Stimulated activated CD4-positive, alpha-beta T cell treated with anti-CD3 and anti-CD28 coated beads, Interleukin-15, amount 100 ng/mL, for 24 hours (primary cell): Measurements from ENCODE around the gene TFDP1.

ENCODE experiments used
- DNase-seq: peaks from one replicate; pipeline ENCODE4 v3.0.0-alpha.2; 2020

The TFDP1 gene

DNA sequence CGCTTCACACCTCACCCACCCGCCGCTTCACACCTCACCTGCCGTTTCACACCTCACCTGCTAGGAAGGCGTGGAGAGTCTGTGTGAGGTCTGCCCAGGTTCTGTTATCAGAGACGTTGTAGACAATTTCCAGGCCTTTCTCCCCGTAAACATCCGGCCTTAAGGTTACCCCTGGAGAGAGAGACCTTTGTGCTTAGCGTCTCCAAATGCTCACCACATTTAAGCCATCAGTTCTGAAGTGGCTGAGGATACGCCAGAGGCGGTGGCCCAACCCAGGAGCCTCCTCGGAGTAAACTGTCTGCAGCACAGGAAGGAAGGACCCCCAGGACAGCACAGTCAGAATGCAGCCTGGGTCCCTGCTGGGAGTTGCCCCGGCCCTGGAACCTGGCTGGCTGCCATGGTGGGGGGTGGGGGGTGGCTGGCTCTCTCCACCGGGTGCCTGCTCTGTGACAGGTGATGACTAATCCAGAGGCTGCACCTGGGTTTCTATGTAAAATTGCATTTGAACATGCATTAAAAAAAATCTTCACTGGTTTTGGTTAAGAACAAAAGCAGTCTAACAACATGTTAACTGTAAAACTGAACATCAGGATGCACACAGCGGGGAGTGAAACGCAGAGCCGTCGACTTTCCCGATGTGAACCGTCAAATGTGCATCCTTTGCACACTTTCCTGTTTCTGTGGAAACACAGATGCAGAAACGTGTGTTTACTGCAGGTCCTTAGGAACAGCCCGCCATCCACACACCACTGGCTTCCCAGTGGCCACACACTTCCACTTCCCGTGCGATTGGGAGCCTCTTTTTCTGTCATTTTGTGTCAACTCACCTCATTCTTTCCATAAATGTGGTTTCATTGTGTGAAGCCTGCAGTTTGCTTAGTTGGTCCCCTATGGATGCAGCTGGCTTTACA lies 69.0 kb downstream of the TFDP1 start:
- DNase-seq: no peak

DNA sequence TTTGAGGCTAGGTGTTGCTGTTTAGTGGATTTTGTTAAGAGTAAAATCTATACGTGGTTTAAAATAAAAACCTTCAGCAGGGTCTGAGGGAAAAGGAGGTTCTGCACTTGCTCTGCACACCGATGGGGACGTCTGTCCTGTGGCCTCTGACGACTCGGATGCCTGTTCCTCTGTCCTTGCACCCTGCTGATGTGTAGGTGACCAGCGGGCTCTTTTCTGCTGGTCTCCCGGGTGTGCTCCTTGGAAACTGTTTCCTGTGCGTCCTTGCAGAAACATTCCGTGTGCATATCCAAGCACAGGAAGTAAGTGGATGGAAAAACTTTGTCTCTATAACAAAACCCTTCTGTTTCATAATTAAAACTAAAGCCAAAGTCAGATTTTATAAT lies 69.6 kb downstream of the TFDP1 start:
- DNase-seq: no peak

DNA sequence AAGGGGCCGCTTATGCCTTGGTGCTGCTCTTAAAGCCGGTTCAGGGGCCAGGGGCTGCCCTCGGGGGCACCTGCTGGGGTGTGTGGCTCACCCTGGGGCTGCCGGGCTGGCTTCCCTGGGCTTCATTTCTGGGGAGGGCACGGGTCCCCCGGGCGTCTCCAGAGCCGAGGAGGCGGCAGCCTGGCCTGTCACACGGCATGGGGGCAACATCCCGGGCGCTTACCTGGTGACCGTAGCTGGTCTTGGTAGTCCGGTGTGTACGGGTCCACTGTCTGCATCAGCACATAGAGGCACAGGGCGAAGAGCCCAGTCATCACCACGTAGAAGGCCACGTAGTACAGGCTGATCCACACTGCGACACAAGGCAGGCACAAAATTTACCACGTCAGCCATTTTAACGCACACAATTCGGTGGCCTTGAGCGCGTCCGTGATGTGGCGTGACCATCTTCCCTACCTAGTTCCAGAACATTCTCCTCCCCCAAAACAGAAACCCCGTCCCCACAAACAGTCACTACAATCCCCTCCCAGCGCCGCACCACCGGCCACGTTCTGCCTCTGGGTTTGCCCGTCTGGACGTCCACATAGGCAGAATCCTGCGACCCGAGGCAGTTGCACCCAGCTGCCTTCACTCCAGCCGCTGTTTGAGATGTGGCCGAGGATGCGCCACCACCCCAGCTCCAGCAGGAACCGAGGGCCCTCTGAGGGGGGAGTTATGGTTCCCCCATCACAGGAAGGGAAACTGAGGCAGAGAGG lies 70.2 kb downstream of the TFDP1 start:
- no peak for DNase-seq

DNA sequence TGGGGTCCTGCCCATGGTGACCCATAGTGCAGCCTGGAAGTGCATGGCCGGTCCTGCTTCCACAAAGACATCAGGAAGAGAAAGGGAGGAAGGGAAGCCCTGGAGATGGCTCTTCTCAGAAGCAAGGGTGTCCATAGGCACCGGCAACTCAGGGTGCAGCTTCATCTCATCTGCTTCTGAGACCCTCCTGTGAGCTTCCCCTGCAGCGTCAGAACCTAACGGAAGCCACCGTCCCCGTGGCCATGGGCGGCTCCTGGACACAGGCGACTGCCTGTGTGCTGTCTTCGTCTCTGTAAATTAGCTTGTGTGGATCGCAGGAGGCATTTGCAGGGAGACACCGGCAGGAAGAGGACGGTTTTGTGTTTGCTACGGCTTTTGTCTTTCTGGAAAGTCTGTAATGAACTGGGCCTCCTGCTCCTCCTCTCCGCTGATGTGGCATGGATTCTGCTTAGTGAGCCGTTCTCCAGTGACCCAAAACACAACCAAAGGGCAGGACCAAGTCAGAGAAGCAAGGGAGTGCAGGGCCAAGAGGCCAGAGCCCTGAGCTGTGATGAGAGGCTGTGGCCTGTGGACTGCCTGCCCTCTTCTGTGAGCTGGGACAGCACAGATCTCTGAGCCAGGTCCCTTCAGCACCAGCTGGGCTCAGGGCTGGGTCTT lies 70.9 kb downstream of the TFDP1 start:
- DNase-seq: no peak

DNA sequence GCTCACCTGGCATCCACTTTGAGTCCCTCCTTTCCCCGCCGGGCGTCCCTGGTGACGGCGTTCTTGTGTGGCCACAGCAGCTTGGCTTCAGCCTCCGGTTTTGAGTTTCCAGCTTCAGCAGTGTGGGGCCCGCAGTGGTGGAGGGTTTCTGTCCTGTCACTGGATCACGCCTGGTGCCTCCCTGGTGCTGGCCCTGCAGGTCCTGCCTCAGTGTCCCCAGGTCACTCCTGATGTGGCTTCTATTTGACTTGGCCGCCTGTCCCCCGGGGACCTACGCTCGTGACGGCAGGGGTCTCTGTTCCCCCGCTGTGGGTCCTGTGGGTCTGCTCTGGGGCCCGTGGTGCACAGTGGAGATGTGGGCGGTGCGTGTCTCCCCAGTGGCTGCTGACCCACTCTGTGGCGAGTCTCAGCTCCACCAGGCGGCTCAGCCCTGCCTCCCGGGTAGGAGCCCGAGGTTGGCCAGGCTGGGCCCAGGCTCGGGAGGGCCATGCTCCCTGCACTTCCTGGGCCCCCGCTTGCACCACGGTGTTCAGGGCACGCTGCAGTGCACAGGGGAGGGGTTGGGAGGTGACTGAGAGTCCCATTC lies 71.5 kb downstream of the TFDP1 start:
- no peak for DNase-seq

DNA sequence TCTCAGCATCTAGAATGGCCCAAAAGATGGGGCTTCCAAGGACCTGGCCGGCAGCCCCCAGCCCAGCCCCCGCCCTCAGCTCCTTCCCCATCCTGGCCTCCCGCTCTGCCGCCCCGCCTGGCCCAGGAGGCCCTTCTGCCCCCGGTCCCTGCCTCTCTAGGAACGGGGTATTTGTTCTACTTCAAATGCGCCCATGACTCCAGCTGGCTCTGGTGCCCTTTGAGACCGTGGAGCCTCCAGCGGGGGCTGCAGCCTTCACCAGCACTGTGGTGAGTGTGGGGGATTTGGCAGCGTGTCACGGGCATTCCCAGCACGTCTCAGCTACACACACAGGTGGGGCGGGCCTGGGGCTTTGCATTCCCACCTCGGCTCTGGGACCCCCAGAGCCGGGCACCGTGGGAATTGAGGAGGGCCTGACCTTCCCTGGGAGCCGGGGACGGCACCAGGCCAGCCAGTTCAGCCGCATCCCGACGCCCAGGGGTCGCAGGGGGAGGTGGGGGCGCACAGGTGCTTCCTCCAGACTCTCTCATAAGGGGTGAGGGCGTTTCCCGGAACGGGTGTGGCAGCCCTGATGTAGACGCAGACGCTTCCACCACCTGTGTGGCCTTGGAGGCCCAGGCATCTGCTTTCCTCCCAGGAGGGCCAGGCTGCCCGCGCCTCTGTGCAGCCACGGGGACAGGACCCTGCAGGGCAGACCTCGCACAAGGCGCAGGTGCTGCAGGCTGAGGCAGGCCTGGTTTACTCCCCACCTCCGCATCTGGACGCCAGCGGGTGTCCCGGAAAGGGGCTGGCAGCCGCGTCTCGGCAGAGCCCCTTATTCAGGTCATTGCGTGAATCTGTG lies 72.5 kb downstream of the TFDP1 start:
- DNase-seq: no peak

DNA sequence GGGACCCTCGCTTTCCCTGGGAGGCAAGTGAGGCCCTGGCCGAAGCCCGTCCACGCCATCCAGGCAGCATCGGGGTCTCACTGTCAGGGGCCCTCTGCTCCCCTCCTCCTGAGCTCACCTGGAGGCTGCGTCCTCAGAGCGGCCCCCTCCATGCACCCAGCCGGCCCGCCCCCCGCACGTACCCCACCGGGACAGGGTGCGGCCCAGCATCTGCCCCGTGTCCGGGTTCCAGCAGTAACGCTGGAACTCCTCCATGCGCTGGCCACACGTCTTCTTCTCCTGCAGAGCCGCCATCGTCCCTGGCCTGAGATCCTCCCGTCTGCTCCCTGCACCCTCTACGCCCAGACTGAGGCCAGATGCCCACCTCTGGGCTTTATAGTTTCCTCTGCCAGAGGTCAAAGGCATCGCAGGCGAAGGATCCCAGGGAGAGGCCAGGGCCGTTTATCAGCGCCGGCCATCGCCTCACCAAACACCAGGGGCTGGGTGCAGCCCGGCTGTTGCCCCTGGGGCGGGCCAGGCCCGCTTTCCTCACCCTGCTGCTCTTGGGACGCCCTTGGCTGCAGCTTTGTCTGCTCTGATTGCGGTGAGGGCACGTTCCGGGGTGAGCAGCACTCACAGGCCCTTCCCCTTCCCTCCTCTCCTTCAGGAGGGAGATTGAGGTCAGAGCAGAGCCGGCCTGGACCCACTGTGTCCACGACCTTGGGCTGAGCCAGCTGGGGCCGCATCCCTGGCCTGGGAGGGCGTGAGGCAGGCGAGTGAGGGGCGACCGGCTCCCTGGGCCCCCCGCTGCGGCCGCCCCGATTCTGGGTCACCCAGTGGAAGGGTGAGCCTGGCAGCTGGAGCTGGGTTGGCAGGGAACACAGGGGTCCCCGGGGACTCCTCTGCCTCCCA lies 73.5 kb downstream of the TFDP1 start, which contains the start of gene ATP4B:
Gene ATP4B (minus strand): TSS at position 348 of the 891 bp plus-strand sequence. CDS start 54 bp downstream, at position 294.
- DNase-seq: no peak

DNA sequence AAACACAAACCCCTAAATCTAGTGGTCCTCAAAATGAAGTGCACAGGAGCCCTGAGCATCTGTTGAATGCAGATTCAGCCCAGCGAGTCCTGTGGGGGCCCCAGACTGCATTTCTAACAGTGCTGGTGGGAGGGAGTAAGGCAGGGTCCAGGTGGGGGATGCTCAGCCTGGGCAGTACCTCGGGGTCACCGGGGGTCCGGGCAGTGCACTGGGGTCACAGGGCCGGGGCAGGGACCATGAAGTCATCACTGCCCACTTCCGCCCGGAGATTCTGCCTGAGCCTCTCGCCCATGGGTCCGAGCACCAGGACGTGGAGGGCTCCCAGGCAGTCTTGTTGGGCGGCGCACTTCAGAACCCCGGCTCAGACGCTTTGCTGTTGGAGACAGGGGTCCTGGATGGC lies 74.3 kb downstream of the TFDP1 start:
- no peak for DNase-seq

DNA sequence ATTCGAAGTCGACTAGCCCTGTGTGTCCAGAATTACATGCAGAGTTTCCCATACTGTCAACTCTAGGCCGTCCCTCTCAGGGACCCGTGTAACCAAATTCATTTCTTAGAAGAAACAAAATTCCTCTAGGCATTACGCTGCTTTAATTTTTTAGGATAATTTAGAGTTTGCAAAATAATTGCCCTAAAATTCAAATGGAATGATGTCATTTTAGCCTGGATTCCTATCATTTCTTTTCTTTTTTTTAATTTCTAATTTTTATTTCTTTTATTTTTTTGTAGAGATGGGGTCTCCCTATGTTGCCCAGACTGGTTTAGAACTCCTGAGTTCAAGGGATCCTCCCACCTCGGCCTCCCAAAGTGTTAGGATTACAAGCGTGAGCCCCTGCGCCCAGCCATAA lies 74.8 kb downstream of the TFDP1 start:
- no peak for DNase-seq

DNA sequence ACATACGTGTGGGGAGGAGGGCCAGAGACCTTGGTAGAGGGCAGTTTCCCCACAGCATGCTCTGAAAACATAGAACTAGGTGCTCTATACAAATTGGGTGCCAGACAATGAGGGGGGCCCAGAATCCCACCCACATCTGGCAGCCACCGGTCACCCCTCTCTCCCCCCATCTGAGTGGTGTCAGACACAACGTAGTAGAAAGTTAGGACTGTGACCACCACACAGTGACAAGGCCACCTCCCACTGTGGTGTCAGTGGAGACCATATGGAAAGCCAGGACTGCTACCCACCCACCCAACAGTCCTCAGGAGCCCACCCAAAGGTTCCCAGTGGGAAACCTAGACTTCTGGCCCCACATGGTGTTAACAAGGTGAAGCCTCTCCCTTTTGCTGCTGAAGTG lies 75.5 kb downstream of the TFDP1 start:
- DNase-seq: no peak

DNA sequence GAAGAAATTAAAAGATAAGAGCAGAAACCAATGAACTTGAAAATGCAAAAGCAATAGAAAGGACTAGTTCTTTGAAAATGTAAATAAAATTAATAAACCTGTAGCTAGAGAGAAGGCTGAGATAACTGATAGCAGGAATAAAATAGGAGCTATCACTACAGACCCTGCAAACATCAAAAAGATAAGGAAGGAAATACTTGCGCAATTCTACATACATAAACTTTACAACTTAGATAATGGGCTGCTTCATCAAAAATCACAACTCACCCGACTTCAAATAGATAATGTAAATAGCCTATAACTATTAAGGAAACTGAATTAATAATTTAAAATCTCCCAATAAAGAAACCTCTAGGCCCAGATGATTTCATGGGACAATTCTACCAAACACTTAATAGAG lies 77.0 kb downstream of the TFDP1 start:
- no peak for DNase-seq

DNA sequence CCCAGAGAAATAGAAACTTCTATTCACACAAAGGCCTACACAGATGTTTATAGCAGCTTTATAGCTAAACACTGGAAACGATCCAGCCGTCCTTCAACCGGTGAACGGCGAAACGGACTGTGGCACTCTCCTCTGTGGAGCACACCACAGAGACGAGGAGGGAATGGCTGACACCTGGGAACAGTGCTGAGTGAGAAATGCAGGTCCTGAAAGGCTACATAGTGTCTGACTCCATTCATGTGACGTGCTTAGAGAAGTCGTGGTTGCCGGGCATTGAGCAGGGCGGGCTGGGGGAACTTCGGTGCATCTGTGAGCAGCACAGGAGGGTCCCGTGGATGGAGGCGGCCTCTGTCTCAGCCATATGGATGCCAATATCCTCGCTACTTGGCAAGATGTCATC lies 79.4 kb downstream of the TFDP1 start:
- DNase-seq: no peak

DNA sequence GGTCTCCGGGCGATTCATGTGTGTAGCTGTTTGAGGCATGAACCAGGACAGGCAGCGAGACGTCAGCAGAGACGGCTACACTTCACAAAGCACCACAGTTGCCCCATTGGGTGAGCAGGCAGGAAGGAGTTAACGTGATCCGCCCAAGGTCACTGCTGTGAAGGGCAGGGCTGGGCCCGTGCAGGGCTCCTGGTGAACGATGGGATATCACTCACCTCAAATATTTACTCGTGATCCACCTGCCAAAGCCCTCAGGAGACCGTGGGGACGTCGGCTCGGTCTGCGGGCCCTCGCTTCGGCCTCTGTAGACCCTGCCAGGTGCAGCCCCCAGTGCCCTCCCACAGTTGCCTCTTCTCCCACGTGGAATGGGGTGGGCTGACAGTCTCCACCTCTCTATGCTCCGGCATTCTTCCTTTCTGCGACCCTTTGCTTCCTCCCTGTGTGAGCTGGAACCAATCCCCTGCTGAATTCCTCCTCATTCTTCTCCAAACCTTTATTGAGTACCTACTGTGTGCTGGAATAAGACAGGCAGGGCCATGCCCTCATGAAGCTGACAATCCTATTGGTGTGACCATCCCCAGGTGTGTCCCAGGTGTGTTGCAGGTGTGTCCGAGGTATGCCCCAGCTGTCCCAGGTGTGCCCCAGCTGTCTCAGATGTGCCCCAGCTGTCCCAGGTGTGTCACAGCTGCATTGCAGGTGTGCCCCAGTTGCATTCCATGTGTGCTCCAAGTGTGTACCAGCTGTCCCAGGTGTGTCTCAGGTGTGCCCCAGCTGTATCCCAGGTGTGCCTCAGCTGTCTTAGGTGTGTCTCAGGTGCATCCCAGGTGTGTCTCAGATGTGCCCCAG lies 80.4 kb downstream of the TFDP1 start:
- no peak for DNase-seq

DNA sequence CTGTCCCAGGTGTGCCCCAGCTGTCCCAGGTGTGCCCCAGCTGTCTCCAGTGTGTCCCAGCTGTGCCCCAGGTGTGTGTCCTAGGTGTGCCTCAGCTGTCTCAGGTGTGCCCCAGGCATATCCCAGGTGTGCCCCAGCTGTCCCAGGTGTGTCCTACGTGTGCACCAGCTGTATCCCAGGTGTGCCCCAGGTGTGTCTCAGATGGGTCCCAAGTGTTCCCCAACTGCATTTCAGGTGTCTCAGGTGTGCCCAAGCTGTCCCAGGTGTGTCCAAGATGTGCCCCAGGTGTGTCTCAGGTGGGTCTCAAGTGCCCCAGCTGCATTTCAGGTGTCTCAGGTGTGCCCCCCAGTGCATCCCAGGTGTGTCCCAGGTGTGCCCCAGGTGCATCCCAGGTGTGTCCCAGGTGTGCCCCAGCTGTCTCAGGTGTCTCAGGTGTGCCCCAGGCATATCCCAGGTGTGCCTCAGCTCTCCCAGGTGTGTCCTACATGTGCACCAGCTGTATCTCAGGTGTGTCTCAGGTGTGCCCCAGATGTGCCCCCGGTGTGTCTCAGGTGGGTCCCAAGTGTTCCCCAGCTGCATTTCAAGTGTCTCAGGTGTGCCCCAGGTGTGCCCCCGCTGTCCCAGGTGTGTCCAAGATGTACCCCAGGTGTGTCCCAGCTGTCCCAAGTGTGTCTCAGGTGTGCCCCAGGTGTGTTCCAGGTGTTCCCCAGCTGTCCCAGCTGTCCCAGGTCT lies 81.2 kb downstream of the TFDP1 start:
- no peak for DNase-seq

DNA sequence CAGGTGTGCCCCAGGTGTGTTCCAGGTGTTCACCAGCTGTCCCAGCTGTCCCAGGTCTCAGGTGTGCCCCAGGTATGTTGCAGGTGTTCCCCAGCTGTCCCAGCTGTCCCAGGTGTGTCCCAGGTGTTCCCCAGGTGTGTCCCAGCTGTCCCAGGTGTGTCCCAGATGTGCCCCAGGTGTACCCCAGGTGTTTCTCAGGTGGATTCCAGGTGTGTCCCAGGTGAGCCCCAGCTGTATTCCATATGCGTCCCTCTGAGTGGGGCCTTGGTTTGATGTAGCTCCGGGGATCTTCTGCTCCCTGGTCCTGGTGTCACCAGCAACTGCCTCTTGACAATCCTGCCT lies 81.7 kb downstream of the TFDP1 start:
- no peak for DNase-seq

DNA sequence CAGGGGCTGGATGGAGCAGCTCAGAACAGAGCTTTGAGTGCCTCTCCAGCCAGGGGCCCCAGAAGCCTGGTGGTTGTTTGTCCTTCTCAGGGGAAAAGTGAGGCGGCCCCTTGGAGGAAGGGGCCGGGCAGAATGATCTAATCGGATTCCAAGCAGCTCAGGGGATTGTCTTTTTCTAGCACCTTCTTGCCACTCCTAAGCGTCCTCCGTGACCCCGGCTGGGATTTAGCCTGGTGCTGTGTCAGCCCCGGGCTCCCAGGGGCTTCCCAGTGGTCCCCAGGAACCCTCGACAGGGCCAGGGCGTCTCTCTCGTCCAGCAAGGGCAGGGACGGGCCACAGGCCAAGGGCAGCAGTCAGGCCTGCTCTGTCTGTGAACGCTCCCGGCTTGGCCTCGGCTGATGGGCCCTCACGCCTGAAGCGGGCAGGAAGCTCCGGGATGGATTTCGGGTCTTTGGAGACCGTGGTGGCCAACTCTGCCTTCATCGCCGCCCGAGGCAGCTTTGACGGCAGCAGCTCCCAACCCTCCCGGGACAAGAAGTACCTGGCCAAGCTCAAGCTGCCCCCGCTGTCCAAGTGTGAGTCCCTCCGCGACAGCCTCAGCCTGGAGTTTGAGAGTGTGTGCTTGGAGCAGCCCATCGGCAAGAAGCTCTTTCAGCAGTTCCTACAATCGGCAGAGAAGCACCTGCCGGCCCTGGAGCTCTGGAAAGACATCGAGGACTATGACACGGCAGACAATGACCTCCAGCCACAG lies 82.6 kb downstream of the TFDP1 start, which contains the start of gene GRK1:
Gene GRK1 (plus strand): TSS at position 269 of the 751 bp plus-strand sequence. CDS start 168 bp downstream, at position 437.
- no peak for DNase-seq

DNA sequence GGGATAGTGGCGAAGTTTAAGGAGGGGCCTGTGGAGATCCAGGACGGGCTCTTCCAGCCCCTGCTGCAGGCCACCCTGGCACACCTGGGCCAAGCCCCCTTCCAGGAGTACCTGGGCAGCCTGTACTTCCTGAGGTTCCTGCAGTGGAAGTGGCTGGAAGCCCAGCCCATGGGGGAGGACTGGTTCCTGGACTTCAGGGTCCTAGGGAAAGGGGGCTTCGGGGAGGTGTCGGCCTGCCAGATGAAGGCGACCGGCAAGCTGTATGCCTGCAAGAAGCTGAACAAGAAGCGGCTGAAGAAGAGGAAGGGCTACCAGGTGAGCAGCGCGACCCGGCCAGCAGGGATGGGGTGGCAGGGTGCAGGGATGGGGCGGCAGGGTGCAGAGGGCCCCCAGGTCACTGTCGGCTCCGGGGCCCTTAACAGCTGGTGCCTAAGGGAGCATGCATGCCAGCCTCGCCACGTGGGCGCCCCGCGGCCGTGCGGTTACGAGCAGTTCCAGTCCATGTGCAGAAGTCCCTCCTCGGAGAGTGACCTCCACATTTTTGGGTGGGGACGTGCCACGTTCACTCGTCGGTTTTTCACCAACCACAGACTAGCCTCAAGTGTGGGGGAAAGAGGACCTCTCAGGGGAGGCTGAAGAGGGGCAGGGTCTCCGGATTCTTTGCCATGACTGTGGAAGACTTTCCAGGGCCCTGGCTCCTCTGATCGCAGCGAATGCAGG lies 83.4 kb downstream of the TFDP1 start:
- DNase-seq: no peak

DNA sequence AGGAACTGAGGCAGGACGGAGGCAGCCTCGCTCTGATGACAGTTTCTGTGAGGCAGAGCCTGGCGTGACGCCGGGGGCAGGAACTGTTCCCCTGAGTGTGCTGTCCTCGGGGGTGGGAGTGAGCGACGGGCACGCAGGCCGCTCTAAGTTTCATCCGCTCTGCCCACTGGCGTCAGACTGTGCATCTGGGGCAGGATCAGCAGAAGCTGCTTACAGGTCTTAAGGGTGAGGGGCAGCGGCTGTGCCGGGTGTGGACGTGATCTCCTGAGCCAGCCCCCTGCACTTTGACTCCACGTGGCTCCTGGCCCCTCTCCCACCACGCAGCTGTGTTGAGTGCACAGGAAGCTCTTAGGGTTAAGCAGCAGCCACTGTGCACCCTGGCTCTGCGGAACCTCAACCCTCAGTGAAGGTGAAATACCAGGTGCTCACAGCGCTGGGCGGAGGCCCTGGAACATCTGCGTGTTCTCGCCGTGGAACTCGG lies 84.0 kb downstream of the TFDP1 start:
- no peak for DNase-seq
